ENCODE measurements around the gene GSN.

The GSN gene

DNA sequence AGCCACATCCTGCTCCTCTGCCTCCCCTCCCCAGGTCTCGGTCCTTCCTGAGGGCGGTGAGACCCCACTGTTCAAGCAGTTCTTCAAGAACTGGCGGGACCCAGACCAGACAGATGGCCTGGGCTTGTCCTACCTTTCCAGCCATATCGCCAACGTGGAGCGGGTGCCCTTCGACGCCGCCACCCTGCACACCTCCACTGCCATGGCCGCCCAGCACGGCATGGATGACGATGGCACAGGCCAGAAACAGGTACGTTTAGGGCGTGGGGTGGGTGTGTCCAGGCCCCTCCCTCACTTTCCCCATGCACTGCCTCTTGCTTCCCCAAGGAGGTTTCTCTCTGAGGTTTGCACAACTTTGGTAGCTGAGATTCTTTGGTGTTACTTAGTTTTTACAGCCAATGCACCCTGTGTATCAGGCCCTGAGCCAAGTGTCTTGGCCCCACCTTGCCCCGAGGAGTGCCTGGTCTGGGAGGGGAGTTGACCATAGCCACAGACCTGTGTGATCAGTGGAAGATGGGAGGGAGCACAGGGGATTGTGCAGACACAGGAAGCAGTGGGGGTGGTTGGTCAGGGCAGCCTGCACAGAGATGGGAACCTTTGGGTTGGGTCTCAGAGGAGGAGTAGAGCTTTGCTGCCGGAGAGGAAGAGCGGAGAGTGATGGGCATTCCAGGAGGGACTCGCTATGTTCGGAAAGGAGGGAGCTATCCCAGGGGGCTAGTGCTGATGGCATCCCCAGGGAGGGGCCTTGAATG is 50.8 kb downstream of the GSN start:
- no peak for TF ChIP-seq CTCF (conservative IDR thresholded peaks at IDR 0.05)
- H3K27ac ChIP-seq: no peak overlapping the region

- TF ChIP-seq CTCF (conservative IDR thresholded peaks at IDR 0.05): no peak
- no peak overlapping the region for H3K27ac ChIP-seq
These were observed 51.4 kb downstream of the GSN start for GRCh38 chr9:121319383-121319780.

DNA sequence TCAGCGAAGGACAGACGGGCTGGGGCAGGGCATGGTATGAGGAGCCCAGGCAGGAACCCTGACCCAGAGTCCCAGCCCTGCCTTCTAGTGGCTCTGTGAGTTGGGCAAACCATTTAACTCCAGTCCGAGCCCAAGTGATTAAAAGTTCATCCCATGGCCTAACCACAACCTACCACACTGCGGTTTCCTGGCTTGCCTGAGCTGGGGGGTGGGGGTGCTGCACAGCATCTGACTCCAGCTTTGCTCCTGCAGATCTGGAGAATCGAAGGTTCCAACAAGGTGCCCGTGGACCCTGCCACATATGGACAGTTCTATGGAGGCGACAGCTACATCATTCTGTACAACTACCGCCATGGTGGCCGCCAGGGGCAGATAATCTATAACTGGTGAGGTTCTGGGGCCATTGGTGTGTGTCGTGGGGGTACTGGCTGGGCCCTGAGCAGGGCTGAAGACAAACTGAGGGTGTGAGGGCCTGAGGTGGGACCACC is 53.1 kb downstream of the GSN start:
- TF ChIP-seq CTCF (conservative IDR thresholded peaks at IDR 0.05): no peak
- no peak overlapping the region for H3K27ac ChIP-seq

DNA sequence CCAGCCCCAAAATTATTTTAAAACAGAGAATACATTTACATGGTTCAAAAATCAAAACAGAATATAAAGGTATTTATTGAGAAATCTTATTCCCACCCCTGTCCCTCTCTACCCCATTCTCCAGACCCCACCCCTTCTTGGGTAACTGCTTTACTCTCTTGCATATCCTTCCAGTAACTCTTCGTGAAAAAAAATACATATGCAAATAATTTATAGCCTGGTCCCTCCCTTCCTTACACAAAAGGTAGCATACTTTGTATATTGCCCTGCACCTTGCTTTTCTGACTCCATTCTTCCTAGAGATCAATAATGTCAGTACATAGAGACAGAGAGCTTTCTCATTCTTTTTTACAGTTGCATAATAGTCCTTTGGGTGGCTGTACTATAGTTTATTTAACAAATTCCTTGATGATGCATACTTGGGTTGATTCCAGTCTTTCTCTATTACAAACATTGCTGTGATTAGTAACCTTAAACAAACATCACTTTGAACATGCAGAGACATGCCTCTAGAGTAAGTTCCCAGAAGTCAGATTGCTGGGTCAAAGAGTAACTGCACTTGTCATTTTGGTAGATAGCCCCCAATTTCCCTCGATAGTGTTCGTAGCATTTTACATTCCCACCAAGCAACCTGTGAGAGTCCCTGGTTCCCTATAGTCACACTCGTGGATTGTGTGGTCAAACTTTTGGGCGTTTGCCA is 54.2 kb downstream of the GSN start:
- peak overlapping the region; percentile 38; the same call in 1 of the 2 replicates for H3K27ac ChIP-seq
- TF ChIP-seq CTCF (conservative IDR thresholded peaks at IDR 0.05): no peak

- TF ChIP-seq CTCF (conservative IDR thresholded peaks at IDR 0.05): no peak
- peak overlapping the region; percentile 38; the same call in 1 of the 2 replicates for H3K27ac ChIP-seq
These were observed 54.9 kb downstream of the GSN start for GRCh38 chr9:121322737-121323448.

DNA sequence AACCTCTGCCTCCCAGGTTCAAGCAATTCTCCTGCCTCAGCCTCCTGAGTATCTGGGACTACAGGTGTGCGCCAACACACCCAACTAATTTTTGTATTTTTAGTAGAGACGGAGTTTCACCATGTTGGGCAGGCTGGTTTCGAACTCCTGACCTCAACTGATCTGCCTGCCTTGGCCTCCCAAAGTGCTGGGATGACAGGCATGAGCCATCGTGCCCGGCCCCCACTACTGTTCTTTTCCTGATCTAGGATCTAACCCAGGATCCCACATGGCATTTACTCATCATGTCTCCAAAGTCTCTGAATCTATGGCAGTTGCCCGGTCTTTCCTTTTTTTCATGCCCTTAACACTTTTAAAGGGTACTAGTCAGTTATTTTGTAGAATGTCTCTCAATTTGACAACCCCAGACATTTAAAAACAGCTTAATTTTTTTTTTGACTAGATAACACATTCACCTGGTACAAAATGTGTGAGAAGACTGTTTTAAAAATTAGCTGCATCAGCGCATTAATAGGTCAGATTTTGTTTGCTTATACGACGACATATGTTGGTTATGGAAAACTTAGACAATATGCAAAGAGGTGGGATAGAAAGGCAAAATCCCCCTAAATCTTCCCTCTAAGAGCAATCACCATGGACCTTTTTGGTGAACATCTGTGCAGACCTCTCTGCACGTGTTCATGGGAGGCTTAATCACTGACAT is 55.6 kb downstream of the GSN start:
- peak overlapping the region; percentile 38; the same call in 1 of the 2 replicates for H3K27ac ChIP-seq
- no peak for TF ChIP-seq CTCF (conservative IDR thresholded peaks at IDR 0.05)

Data from VCaP (cell line).